ENCODE results near the gene AMIGO2.

AMIGO2 gene

GRCh38 chr12:47082283-47082682 lies 2.5 kb upstream of the AMIGO2 start:
- Mint-ChIP-seq H3K27me3 (ENCODE audit: low read depth) (peaks cover 53% of the 10 kb centered on the region), H3K9me3 (no peaks in the 10 kb centered on the region), H3K4me3 (peak overlapping the region; percentile 9 to 30 (median 18)), H3K36me3 (ENCODE audit: low read depth) (no peaks in the 10 kb centered on the region), H3K27ac (no peak overlapping the region), H3K4me1 (peaks cover 24% of the 10 kb centered on the region)
- TF ChIP-seq CTCF (IDR thresholded peaks at IDR 0.05; ENCODE audit: unreplicated experiment in 3 of 3): no peak

DNA sequence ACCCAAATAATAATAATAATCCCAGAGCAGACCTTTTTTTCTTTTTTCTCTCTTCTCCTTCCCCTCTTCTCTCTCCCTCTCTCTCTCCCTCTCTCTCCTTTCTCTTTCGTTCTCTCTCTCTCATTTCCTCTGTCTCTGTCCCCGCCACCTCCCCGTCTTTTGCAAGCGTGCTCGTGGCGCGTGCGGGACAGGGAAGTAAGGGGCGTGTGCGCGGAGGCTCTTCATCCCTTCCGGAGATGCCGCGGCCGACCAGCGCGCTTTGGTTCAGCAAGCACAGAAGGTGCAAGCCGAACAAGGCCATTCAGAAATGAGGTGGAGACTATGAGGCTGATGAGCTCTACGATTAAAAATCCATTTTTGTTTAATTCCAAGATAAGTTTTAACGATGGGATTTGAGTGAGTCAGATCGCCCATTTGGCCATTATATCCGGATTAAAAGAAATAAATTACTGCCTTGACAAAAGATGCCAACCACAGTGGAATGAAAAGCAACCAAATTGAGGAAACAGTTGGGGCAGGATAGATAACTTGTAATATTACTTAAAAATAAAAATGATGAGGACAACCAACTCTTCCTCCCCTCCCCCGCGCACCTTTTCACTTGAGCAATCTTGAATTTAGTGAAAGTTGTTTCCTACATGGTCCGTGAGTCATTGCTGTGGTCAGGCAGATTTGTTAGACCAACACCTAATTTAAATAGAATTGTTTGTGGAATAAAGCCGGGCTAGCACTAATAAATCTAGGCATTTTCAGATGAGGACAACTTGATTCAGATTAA lies 1.2 kb upstream of the AMIGO2 start:
- Mint-ChIP-seq H3K27ac (peak overlapping the region; percentile 91 to 94 (median 91)), H3K9me3 (no peaks in the 10 kb centered on the region), H3K27me3 (ENCODE audit: low read depth) (peaks cover 61% of the 10 kb centered on the region), H3K4me1 (peaks cover 18% of the 10 kb centered on the region), H3K36me3 (ENCODE audit: low read depth) (no peaks in the 10 kb centered on the region), H3K4me3 (peak overlapping the region; percentile 92 to 94 (median 94))
- TF ChIP-seq CTCF (IDR thresholded peaks at IDR 0.05; ENCODE audit: unreplicated experiment in 3 of 3): no peak

GRCh38 chr12:47079981-47080724 lies 394 bp upstream of the AMIGO2 start:
- H3K27me3 Mint-ChIP-seq (ENCODE audit: low read depth): peaks cover 67% of the 10 kb centered on the region
- H3K4me1 Mint-ChIP-seq: peaks cover 10% of the 10 kb centered on the region
- H3K9me3 Mint-ChIP-seq: no peaks in the 10 kb centered on the region
- peak overlapping the region; percentile 91 to 94 (median 91) for H3K27ac Mint-ChIP-seq
- H3K4me3 Mint-ChIP-seq: peak overlapping the region; percentile 92 to 94 (median 94)
- no peaks in the 10 kb centered on the region for H3K36me3 Mint-ChIP-seq (ENCODE audit: low read depth)
- TF ChIP-seq CTCF (IDR thresholded peaks at IDR 0.05; ENCODE audit: unreplicated experiment in 3 of 3): no peak

DNA sequence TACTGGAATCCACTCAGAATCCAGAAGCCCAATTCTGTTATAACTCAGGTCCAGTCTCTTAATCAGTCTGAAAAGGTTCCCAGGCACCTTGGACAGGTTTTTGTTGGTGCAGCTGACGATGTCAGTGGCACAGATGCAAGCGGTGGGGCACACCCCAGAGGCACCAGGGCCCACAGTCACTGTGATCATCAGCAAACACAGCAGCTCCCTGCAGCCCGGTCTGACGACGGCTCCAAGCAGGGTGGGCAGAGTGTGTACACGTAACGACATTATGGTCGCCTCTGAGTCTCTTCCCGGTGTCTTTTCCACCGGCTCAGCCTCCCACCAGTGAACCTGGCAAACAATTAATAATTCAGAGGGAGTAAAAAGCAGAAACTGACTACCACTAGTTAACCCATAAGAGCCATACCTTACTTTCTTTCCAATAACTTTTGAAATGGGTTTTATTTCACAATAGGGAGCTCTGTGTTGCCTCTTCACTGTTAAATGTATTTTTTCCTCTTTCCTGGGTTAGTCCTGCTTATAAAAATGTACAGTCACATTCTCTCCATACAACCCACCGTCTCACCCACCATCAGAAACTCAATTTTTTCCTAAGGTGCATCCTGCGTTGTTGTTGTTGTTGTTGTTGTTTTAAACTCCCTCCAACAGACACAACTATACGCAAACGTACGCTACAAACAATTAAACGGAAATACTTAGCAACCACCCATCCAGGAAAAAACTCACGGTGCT lies 859 bp downstream of the AMIGO2 start:
- Mint-ChIP-seq H3K27me3 (ENCODE audit: low read depth) (peaks cover 63% of the 10 kb centered on the region), H3K27ac (peak overlapping the region; percentile 46 to 82 (median 81)), H3K9me3 (no peaks in the 10 kb centered on the region), H3K4me1 (peaks cover 8% of the 10 kb centered on the region), H3K4me3 (peak overlapping the region; percentile 89 to 92 (median 90)), H3K36me3 (ENCODE audit: low read depth) (no peaks in the 10 kb centered on the region)
- TF ChIP-seq CTCF (IDR thresholded peaks at IDR 0.05; ENCODE audit: unreplicated experiment in 3 of 3): no peak

DNA sequence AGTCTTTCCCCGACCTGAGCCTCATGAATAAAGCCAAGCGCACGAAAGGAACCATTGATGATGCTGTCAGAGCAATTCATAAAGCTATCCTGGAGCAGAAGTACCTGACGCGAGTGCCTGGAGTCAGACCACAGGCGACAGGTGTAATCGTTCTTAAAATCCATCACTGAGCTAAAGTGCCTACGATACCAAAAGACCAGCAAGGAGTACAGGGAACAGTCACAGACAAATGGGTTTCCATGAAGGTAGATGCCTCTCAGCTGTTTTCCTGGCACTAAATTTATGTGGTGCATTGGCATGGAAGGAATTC lies 1.7 kb downstream of the AMIGO2 start:
- Mint-ChIP-seq H3K9me3 (no peaks in the 10 kb centered on the region), H3K27me3 (ENCODE audit: low read depth) (peaks cover 59% of the 10 kb centered on the region), H3K4me3 (peak overlapping the region; percentile 89 to 92 (median 90)), H3K4me1 (peaks cover 8% of the 10 kb centered on the region), H3K36me3 (ENCODE audit: low read depth) (no peaks in the 10 kb centered on the region), H3K27ac (peak overlapping the region in 1 of 3 experiments; percentile 57)
- no peak for TF ChIP-seq CTCF (IDR thresholded peaks at IDR 0.05; ENCODE audit: unreplicated experiment in 3 of 3)

Data from nephron (organoid).